GM06990 (cell line): ENCODE results near the gene DACH1.

Experiments
- DNase-seq: peaks from one replicate; pipeline ENCODE4 v3.0.0-alpha.2; 2011; ENCODE audit not compliant: insufficient read length; ENCODE audit errors: extremely low read depth
- H3K27me3 ChIP-seq: replicated peaks from 2 replicates; pipeline ENCODE4 v1.6.0; 2011; ENCODE audit warnings: low read length; ENCODE audit not compliant: control insufficient read depth, insufficient read depth
- H3K36me3 ChIP-seq: 2 replicates; pipeline ENCODE4 v1.5.1; 2011; ENCODE audit warnings: low read length; ENCODE audit not compliant: control insufficient read depth, insufficient read depth
- H3K4me3 ChIP-seq: replicated peaks from 2 replicates; pipeline ENCODE4 v1.5.1; 2011; ENCODE audit warnings: low read depth, mild to moderate bottlenecking, control low read depth, low read length
- TF ChIP-seq, protein P1 (sequence below): IDR thresholded peaks from 2 replicates; pipeline ENCODE4 v1.5.1; 2011; ENCODE audit warnings: low read length, control low read depth, mild to moderate bottlenecking, inconsistent platforms; ENCODE audit not compliant: insufficient read depth, poor library complexity, severe bottlenecking

The DACH1 gene

DNA sequence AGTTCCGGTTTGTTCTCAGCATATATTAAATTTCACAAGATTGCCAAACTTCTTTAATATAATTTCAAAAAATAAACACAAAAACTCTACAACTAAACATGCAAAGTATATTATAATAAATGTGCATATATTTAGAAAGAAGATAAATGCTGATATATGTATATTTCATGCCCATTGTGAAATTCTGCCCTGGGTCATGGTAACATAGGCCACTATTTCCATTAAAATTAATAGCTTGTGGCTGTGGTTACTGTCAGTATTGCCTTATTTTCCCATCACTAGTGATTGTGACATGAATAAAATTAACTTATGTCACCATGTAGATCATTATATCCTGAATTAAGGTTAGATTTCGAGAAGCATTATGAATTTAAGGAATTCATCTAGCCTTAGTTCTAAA is 410.9 kb downstream of the DACH1 start:
- TF ChIP-seq, protein P1, sequence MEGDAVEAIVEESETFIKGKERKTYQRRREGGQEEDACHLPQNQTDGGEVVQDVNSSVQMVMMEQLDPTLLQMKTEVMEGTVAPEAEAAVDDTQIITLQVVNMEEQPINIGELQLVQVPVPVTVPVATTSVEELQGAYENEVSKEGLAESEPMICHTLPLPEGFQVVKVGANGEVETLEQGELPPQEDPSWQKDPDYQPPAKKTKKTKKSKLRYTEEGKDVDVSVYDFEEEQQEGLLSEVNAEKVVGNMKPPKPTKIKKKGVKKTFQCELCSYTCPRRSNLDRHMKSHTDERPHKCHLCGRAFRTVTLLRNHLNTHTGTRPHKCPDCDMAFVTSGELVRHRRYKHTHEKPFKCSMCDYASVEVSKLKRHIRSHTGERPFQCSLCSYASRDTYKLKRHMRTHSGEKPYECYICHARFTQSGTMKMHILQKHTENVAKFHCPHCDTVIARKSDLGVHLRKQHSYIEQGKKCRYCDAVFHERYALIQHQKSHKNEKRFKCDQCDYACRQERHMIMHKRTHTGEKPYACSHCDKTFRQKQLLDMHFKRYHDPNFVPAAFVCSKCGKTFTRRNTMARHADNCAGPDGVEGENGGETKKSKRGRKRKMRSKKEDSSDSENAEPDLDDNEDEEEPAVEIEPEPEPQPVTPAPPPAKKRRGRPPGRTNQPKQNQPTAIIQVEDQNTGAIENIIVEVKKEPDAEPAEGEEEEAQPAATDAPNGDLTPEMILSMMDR = no peak
- DNase-seq = no peak
- H3K4me3 ChIP-seq = no peak overlapping the region
- no peaks in the 10 kb centered on the region for H3K27me3 ChIP-seq
- no peaks in the 10 kb centered on the region for H3K36me3 ChIP-seq

- no peak for DNase-seq
- TF ChIP-seq, protein P1 = no peak
Measured at GRCh38 chr13:71454509-71454908, 412.5 kb downstream of the DACH1 start.

DNA sequence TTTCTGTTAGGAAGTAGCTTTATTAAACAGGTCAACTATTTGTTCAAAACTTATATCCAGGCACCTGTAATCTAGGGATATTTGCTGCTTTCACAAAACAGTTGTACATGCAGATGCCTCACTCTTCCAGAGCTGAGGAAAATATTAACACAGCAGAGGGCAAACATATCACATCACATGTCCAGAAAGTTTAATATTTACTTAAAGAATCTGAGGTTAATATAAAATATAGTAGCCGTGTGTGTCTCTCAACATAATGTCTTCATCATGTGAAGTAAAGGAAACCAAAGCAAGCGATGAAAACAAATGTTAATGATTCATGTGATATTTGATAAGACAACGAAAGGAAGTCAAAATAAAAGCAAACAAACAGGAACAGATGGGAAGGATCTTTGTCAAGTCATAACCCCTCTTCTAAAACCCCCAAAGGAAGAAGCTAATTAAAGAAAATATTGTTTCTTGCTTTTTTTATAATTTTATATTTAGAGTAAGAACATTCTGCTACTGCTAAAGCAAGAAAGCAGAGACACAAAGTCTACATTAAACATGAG is 418.8 kb downstream of the DACH1 start:
- Histone ChIP-seq H3K36me3 (no peaks in the 10 kb centered on the region), H3K27me3 (no peaks in the 10 kb centered on the region), H3K4me3 (no peak overlapping the region)
- TF ChIP-seq, protein P1 = no peak
- no peak for DNase-seq

More at GRCh38 chr13:71454509-71454908, 412.5 kb downstream of the DACH1 start:
- Histone ChIP-seq H3K27me3 (no peaks in the 10 kb centered on the region), H3K4me3 (no peak overlapping the region), H3K36me3 (no peaks in the 10 kb centered on the region)

- Histone ChIP-seq H3K4me3 (no peak overlapping the region), H3K36me3 (no peaks in the 10 kb centered on the region), H3K27me3 (no peaks in the 10 kb centered on the region)
- TF ChIP-seq, protein P1 = no peak
- no peak for DNase-seq
Measured at GRCh38 chr13:71437704-71438103, 429.3 kb downstream of the DACH1 start.

GRCh38 chr13:71430681-71431080 is 436.3 kb downstream of the DACH1 start:
- Histone ChIP-seq H3K27me3 (no peaks in the 10 kb centered on the region), H3K4me3 (no peak overlapping the region), H3K36me3 (no peaks in the 10 kb centered on the region)
- no peak for DNase-seq
- TF ChIP-seq, protein P1 = no peak

DNA sequence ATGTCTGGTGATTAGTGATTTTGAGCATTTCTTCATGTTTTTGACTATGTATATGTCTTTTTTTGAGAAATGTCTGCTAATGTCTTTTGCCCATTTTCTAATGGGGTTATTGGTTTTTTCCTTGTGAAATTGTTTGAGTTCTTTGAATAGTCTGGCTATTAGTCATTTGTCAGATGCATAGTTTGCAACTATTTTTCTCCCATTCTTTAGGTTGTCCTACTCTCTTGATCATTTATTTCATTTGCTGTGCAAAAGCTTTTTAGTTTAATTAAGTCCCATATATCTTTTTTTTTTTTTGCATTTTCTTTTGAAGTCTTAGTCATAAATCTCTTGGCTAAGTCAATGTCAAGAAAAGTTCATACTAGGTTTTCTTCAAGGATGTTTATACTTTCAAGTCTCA is 449.8 kb downstream of the DACH1 start:
- DNase-seq = no peak
- Histone ChIP-seq H3K4me3 (no peak overlapping the region), H3K27me3 (no peaks in the 10 kb centered on the region), H3K36me3 (no peaks in the 10 kb centered on the region)
- TF ChIP-seq, protein P1 = no peak
